Measurements from ENCODE around the gene TESK1. TPM values are rescaled to one million over a fixed set of nuclear protein-coding genes. Genes with fewer than 3 reads are reported as not detected.
A peak's percentile ranks its signal among the peaks of the same experiment; 100 is the strongest.
"Not testable (repeated sequence)": the region's sequence is repeated elsewhere in the genome, so short reads cannot be mapped to it uniquely, and the experiment has no call there.

The TESK1 gene
- total RNA-seq, 1 donor from 2014 or later: 28.7 TPM

- Mint-ChIP-seq H3K4me3 (ENCODE audit: unreplicated experiment) (no peak overlapping the region), H3K27ac (ENCODE audit: unreplicated experiment) (no peak overlapping the region), H3K27me3 (ENCODE audit: unreplicated experiment) (peaks cover 9% of the 10 kb centered on the region), H3K36me3 (ENCODE audit: unreplicated experiment) (no peaks in the 10 kb centered on the region), H3K4me1 (ENCODE audit: low read depth, unreplicated experiment) (no peaks in the 10 kb centered on the region), H3K9me3 (ENCODE audit: unreplicated experiment) (peaks cover 3% of the 10 kb centered on the region)
- no peak for TF ChIP-seq CTCF (IDR thresholded peaks at IDR 0.05; ENCODE audit: partially characterized antibody, unreplicated experiment)
- no peak for DNase-seq
Observed at GRCh38 chr9:35609820-35610163, 4.7 kb downstream of the TESK1 start.

GRCh38 chr9:35611230-35611797 lies 6.3 kb downstream of the TESK1 start:
- DNase-seq: peak; percentile 67
- H3K4me1 Mint-ChIP-seq (ENCODE audit: low read depth, unreplicated experiment): peaks cover 2% of the 10 kb centered on the region
- no peak overlapping the region for H3K27ac Mint-ChIP-seq (ENCODE audit: unreplicated experiment)
- no peak overlapping the region for H3K4me3 Mint-ChIP-seq (ENCODE audit: unreplicated experiment)
- peaks cover 5% of the 10 kb centered on the region for H3K9me3 Mint-ChIP-seq (ENCODE audit: unreplicated experiment)
- peaks cover 13% of the 10 kb centered on the region for H3K27me3 Mint-ChIP-seq (ENCODE audit: unreplicated experiment)
- TF ChIP-seq CTCF (IDR thresholded peaks at IDR 0.05; ENCODE audit: partially characterized antibody, unreplicated experiment): peak; percentile 50
- peaks cover 6% of the 10 kb centered on the region for H3K36me3 Mint-ChIP-seq (ENCODE audit: unreplicated experiment)

- not testable (repeated sequence) for H3K36me3 Mint-ChIP-seq (ENCODE audit: unreplicated experiment); H3K4me3 Mint-ChIP-seq (ENCODE audit: unreplicated experiment); H3K9me3 Mint-ChIP-seq (ENCODE audit: unreplicated experiment); DNase-seq; H3K27ac Mint-ChIP-seq (ENCODE audit: unreplicated experiment); H3K4me1 Mint-ChIP-seq (ENCODE audit: low read depth, unreplicated experiment)
- H3K27me3 Mint-ChIP-seq (ENCODE audit: unreplicated experiment): peaks cover 16% of the 10 kb centered on the region
Observed at GRCh38 chr9:35612066-35612465, 7.0 kb downstream of the TESK1 start.

DNA sequence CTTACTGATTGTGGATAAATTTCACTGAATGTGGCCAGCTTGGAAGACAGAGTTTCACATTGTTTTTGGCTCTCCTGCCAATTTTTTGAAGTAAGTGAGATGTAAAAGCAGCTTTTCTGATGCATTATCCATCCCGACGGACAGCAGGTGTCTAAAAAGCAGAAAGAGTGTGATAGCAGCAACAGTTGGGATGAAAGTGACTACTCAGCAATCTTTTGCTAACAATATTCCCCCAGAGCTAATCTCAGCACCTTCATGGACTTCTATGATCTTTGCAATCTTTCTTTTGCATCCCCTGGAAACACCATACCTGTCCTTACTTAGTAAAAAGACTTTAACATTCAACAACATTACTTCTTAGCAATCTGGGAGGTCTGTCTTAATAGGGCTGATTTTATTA lies 7.8 kb downstream of the TESK1 start:
- TF ChIP-seq CTCF (IDR thresholded peaks at IDR 0.05; ENCODE audit: partially characterized antibody, unreplicated experiment): no peak
- H3K9me3 Mint-ChIP-seq (ENCODE audit: unreplicated experiment): peaks cover 4% of the 10 kb centered on the region
- no peak overlapping the region for H3K27ac Mint-ChIP-seq (ENCODE audit: unreplicated experiment)
- H3K27me3 Mint-ChIP-seq (ENCODE audit: unreplicated experiment): peaks cover 20% of the 10 kb centered on the region
- peaks cover 8% of the 10 kb centered on the region for H3K36me3 Mint-ChIP-seq (ENCODE audit: unreplicated experiment)
- DNase-seq: no peak
- no peak overlapping the region for H3K4me3 Mint-ChIP-seq (ENCODE audit: unreplicated experiment)
- H3K4me1 Mint-ChIP-seq (ENCODE audit: low read depth, unreplicated experiment): peaks cover 4% of the 10 kb centered on the region

DNA sequence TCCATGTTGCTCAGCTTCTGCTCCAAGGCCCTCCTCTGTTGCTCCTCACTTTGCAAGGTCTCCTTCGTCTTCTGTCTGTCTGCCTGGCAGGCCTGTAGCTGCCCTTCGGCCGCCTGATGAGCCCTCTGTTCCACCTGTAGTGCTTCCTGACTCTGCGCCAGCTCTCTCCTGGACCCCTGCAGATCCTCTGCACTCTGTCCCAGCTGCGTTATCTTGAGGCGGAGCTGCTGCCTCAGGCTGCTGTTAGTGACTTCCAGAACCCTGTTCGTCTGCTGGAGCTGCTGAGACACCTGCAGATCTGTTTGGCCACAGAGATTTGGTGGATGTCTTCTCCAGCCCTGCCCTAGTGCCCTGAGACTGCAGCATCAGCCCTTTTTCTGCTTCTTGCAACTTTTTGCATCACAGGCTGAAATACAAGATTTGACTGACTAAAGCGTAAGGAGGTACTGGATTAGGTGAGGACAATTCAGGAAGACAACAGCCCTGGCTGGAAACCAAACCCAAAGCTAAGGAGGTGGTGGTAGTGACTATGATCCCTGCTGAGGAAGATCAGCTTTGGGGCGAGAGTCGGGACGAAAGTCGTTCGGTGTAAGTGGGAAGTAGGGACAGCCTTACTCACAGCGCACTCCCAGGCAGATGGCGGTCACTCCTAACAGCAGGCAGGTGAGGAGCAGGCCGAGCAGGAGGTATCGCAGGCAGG lies 11.1 kb downstream of the TESK1 start:
- TF ChIP-seq CTCF (IDR thresholded peaks at IDR 0.05; ENCODE audit: partially characterized antibody, unreplicated experiment): no peak
- peak overlapping the region; percentile 37 for H3K27ac Mint-ChIP-seq (ENCODE audit: unreplicated experiment)
- H3K36me3 Mint-ChIP-seq (ENCODE audit: unreplicated experiment): peaks cover 8% of the 10 kb centered on the region
- no peak for DNase-seq
- H3K9me3 Mint-ChIP-seq (ENCODE audit: unreplicated experiment): peaks cover 4% of the 10 kb centered on the region
- H3K4me1 Mint-ChIP-seq (ENCODE audit: low read depth, unreplicated experiment): peaks cover 6% of the 10 kb centered on the region
- peak overlapping the region; percentile 57 for H3K4me3 Mint-ChIP-seq (ENCODE audit: unreplicated experiment)
- H3K27me3 Mint-ChIP-seq (ENCODE audit: unreplicated experiment): peaks cover 23% of the 10 kb centered on the region

All from glutamatergic neuron (in vitro differentiated cells).